ENCODE data around the gene NOTCH2.
"Not testable (repeated sequence)": the region's sequence is repeated elsewhere in the genome, so short reads cannot be mapped to it uniquely, and the experiment has no call there.

- not testable (repeated sequence) for TF ChIP-seq EZH2 (IDR thresholded peaks at IDR 0.05; ENCODE audit: borderline replicate concordance); CTCF (IDR thresholded peaks at IDR 0.05; ENCODE audit: poor library complexity)
These were observed 405 bp upstream of the NOTCH2 start for GRCh38 chr1:120069920-120070214.

Measured in hepatocyte (in vitro differentiated cells).